BLaER1 (cell line): ENCODE results near the gene CDK7.

Experiments used
- H3K27ac ChIP-seq: shearing (Covaris generic); formaldehyde crosslinking; 2 replicates; pipeline ENCODE4 v1.8.1; 2022
- H3K27me3 ChIP-seq: shearing (Covaris generic); formaldehyde crosslinking; 2 replicates; pipeline ENCODE4 v1.8.1; 2022
- H3K36me3 ChIP-seq: shearing (Covaris generic); formaldehyde crosslinking; 2 replicates; pipeline ENCODE4 v1.8.1; 2022
- H3K4me1 ChIP-seq: shearing (Covaris generic); formaldehyde crosslinking; 2 replicates; pipeline ENCODE4 v1.8.1; 2022
- H3K4me2 ChIP-seq: shearing (Covaris generic); formaldehyde crosslinking; 2 replicates; pipeline ENCODE4 v1.8.1; 2022
- H3K4me3 ChIP-seq: shearing (Covaris generic); formaldehyde crosslinking; 2 replicates; pipeline ENCODE4 v1.8.1; 2022
- H3K9ac ChIP-seq: shearing (Covaris generic); formaldehyde crosslinking; 2 replicates; pipeline ENCODE4 v1.8.1; 2022
- H3K9me3 ChIP-seq: shearing (Covaris generic); formaldehyde crosslinking; 2 replicates; pipeline ENCODE4 v1.8.1; 2022
- H4K20me1 ChIP-seq: shearing (Covaris generic); formaldehyde crosslinking; 2 replicates; pipeline ENCODE4 v1.8.1; 2022
- Cebpa-rat ChIP-seq: shearing (Covaris generic); IDR thresholded peaks from 2 replicates; pipeline ENCODE4 v1.8.1; 2022

The CDK7 gene

DNA sequence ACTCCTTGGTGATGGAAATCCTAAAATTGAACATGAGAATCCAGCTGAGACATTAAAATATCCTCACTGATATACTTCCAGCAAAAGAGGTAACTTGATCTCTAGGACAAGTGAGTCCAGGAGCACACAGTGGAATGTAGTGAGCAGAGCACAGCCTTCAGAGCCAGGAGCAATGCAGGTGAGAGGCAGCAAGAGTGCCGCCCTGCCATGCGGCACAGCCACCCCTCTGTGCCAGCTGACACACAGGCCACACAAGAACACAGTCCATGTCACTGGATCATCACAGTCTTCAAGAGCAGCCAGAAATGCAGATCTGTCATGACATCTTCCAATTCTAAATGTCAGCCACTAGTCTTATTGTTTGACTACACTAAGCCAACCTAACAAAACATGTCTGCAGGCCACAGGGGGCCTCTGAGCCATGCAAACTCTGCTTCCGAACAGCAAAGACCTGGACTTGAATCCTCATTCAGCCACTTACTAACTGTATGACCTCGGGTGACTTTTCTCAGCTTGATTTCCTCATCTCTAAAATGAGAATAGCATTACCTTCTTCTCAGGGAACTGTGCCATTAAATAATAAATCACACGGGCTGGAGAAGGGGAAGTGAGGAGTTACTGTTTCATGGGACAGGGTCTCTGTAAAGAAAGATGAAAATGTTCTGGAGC, 50.9 kb downstream of the CDK7 start:
- no peaks in the 10 kb centered on the region for H3K27me3 ChIP-seq
- H4K20me1 ChIP-seq: no peaks in the 10 kb centered on the region
- H3K4me1 ChIP-seq: no peaks in the 10 kb centered on the region
- H3K4me3 ChIP-seq: no peak overlapping the region
- H3K9me3 ChIP-seq: no peaks in the 10 kb centered on the region
- no peak overlapping the region for H3K27ac ChIP-seq
- no peak for TF ChIP-seq Cebpa-rat
- no peak overlapping the region for H3K4me2 ChIP-seq
- peaks cover 50% of the 10 kb centered on the region for H3K36me3 ChIP-seq
- no peak overlapping the region for H3K9ac ChIP-seq

DNA sequence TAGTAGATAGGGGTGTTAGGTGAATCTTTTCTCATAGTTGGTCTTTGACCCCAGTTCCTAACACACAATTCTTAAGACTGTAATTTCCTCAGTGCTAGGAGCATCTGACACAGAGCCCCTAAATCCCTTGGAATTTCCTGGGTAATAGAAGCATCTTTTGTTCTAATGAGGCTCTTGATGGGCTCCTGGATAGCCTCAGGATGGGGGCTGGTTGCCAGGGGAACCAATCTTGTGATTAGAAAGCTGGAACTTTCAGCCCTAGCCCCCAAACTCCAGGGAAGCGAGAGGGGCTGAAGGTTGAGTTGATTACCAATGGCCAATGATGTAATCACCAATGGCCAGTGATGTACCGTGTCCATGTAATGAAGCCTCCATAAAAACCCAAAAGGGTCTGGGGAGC, 53.4 kb downstream of the CDK7 start:
- no peak overlapping the region for H3K4me3 ChIP-seq
- no peaks in the 10 kb centered on the region for H3K9me3 ChIP-seq
- no peaks in the 10 kb centered on the region for H4K20me1 ChIP-seq
- no peak overlapping the region for H3K4me2 ChIP-seq
- TF ChIP-seq Cebpa-rat: no peak
- no peaks in the 10 kb centered on the region for H3K27me3 ChIP-seq
- H3K9ac ChIP-seq: no peak overlapping the region
- H3K27ac ChIP-seq: no peak overlapping the region
- H3K4me1 ChIP-seq: no peaks in the 10 kb centered on the region
- peaks cover 39% of the 10 kb centered on the region for H3K36me3 ChIP-seq

DNA sequence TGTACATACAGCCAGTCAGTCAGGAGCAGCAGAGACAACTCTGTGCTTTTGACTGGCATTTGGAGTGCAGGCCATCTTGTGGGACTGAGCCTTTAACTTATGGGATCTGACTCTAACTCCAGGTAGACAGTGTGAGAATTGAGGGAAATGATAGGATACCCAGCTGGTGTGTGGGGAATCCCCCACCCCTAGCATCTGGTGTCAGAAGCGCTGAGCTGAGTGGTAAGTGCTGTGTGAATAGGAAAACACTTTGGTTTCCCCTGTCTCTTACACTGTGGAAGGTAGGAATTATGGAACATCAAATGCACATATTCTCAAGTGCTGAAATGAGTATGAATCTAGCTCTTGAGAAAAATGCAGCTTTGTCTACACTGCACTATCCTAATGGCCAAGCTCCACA, 54.0 kb downstream of the CDK7 start:
- Histone ChIP-seq H3K27ac (no peak overlapping the region), H3K27me3 (no peaks in the 10 kb centered on the region), H3K36me3 (peaks cover 37% of the 10 kb centered on the region)

DNA sequence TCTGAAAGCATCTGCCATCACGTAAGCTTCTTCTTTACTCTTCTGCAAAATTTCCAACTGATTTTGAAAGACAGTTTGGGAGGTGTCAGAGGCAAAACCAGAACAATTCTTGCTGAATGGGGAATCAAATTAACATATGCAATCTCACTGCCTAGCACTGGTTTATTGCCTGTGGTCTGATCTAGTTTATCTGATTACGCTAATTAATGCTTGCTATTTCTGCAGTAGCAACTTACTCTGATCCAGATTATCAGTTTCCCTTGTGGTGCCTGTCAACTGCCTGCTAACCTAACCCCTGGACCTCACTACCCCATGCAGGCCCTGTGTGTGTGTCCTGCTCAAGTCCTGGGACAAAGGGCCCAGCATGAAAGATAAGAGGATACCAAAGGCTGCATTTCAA, 57.6 kb downstream of the CDK7 start:
- Histone ChIP-seq H3K36me3 (peaks cover 23% of the 10 kb centered on the region), H4K20me1 (no peaks in the 10 kb centered on the region), H3K9ac (no peak overlapping the region), H3K4me2 (no peak overlapping the region), H3K4me1 (no peaks in the 10 kb centered on the region), H3K4me3 (no peak overlapping the region), H3K9me3 (no peaks in the 10 kb centered on the region), H3K27ac (no peak overlapping the region), H3K27me3 (no peaks in the 10 kb centered on the region)
- TF ChIP-seq Cebpa-rat: no peak

More for the DNA sequence above, 54.0 kb downstream of the CDK7 start:
- H4K20me1 ChIP-seq: no peaks in the 10 kb centered on the region
- H3K9me3 ChIP-seq: no peaks in the 10 kb centered on the region
- no peak overlapping the region for H3K4me2 ChIP-seq
- no peaks in the 10 kb centered on the region for H3K4me1 ChIP-seq
- TF ChIP-seq Cebpa-rat: no peak
- no peak overlapping the region for H3K4me3 ChIP-seq
- H3K9ac ChIP-seq: no peak overlapping the region

DNA sequence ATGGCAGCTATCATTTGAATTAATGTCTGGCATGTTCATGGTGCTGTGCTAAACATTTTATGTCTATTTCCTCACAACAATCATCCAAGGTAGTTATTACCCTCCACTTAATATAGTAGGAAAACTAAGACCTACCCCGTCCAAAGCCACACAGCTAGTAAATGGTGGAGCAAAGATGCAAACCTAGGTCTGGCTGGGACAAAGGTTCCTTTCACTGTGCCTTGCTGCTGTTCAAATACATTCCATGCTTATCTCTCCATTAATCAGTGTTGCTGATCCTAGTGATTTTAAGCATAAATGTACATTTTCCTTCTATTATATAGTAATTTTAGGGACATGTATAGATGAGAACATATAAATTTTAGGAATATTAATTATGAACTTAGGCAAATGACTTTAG, 59.2 kb downstream of the CDK7 start:
- H4K20me1 ChIP-seq: no peaks in the 10 kb centered on the region
- H3K4me3 ChIP-seq: no peak overlapping the region
- no peak overlapping the region for H3K9ac ChIP-seq
- no peak overlapping the region for H3K4me2 ChIP-seq
- no peaks in the 10 kb centered on the region for H3K27me3 ChIP-seq
- peaks cover 21% of the 10 kb centered on the region for H3K36me3 ChIP-seq
- H3K27ac ChIP-seq: no peak overlapping the region
- no peak for TF ChIP-seq Cebpa-rat
- no peaks in the 10 kb centered on the region for H3K9me3 ChIP-seq
- H3K4me1 ChIP-seq: no peaks in the 10 kb centered on the region

DNA sequence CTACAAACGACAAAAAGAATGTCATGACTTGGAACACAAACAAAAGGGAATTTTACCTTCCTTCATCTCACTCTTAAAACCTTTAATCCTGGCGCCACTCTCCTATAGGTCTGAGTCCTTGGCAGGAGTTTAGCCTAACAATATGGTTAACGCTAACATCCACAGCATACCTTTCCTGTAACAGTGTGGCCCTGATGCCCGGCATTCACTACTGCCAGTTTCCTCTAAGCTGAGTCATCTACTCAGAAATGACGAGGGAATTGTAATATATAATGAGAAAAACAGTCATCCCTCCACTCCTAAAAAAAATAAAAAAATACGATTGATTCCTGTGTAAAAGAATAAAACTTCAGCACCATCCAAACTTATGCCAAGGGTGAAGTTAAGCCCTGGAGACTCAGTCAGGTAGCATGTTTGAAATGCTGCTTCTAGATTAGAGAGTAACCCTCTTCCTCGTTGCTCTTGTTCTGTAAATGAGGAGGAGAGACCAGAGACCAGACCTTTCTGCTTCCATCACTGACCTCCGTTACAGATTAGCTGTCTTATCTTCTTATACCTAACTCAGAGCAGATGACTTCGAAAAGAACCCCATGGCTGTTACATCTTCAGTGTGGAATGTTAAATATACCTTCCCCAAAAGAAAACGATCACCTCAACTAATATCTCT, 60.5 kb downstream of the CDK7 start:
- Histone ChIP-seq H3K4me2 (no peak overlapping the region), H3K9ac (no peak overlapping the region), H3K4me1 (no peaks in the 10 kb centered on the region), H3K9me3 (no peaks in the 10 kb centered on the region), H3K27me3 (no peaks in the 10 kb centered on the region), H3K36me3 (peaks cover 27% of the 10 kb centered on the region), H4K20me1 (no peaks in the 10 kb centered on the region), H3K4me3 (no peak overlapping the region), H3K27ac (no peak overlapping the region)
- TF ChIP-seq Cebpa-rat: no peak

DNA sequence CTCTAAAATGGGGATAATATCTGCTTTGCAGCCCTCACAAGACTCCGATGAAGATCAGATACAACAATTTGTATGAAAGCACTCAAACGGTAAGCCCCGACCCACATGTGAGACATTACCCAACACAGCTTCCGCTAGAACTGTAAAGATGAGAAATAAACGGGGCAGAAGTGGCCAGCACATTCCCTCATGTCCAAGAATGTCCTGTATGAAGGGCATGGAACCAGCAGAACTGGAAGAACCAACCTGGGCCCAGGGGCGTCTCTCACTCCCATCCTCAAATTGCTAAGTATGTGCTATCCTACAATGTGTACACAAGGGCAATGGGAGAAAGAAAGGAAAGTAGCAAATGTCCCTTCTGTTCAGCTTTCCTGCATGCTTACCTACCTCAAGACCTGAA, 64.9 kb downstream of the CDK7 start:
- no peaks in the 10 kb centered on the region for H3K9me3 ChIP-seq
- no peak overlapping the region for H3K4me2 ChIP-seq
- no peak overlapping the region for H3K4me3 ChIP-seq
- H3K36me3 ChIP-seq: peaks cover 24% of the 10 kb centered on the region
- no peaks in the 10 kb centered on the region for H3K27me3 ChIP-seq
- no peak for TF ChIP-seq Cebpa-rat
- no peaks in the 10 kb centered on the region for H4K20me1 ChIP-seq
- H3K4me1 ChIP-seq: no peaks in the 10 kb centered on the region
- H3K27ac ChIP-seq: no peak overlapping the region
- no peak overlapping the region for H3K9ac ChIP-seq

DNA sequence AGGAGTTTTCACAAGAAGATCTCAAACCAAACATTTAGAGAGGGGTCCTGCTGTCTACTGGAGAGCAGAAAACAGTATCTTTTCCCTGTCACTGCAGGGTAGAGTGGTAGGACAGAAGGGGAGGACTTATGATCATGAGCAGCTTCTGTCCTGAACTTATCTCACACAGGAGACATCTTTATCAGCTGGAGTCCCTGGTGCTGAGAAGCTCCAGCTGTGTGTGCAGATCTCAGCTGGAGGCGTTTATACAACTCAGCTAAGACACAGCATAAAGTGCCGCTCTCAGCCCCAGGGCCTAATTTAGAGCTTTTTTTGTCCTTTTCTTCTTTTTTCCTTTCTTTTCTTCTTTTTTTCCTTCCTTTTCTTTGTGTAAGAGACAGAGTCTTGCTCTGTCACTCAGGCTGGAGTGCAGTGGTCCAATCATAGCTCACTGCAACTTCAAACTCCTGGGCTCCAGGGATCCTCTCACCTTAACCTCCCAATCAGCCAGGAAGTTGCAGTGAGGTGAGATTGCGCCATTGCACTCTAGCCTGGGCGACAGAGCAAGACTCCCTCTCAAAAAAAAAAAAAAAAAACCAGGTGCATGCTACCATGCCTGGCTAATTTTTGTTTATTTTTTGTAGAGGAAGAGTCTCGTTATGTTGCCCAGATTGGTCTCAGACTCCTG, 66.0 kb downstream of the CDK7 start:
- peaks cover 6% of the 10 kb centered on the region; the same call in 1 of the 2 replicates for H3K9me3 ChIP-seq
- no peak overlapping the region for H3K9ac ChIP-seq
- peaks cover 32% of the 10 kb centered on the region for H3K36me3 ChIP-seq
- no peaks in the 10 kb centered on the region for H4K20me1 ChIP-seq
- no peaks in the 10 kb centered on the region for H3K27me3 ChIP-seq
- no peak overlapping the region for H3K27ac ChIP-seq
- H3K4me2 ChIP-seq: no peak overlapping the region
- H3K4me1 ChIP-seq: no peaks in the 10 kb centered on the region
- no peak for TF ChIP-seq Cebpa-rat
- H3K4me3 ChIP-seq: no peak overlapping the region

DNA sequence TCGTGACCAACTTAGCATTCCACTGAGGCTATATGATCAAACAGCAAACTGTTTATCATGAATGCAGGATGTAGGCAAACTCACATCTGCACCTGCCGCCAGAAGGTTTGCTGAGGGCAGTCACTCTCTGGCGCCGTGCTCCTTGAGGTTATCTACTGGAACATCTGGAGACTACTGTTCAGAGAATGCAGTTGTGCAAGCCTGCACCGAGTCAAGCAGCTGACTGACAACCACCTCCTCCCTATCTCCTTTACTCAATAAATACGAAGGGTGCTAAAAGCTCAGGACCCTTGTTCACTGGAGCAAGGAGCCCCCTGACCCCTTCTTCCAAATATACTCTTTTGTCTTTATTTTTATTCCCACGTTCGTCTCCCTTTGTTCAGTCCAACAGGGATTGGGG, 70.8 kb downstream of the CDK7 start:
- Histone ChIP-seq H3K9ac (no peak overlapping the region), H3K4me2 (no peak overlapping the region), H3K9me3 (peaks cover 27% of the 10 kb centered on the region), H3K36me3 (peaks cover 58% of the 10 kb centered on the region), H3K27me3 (no peaks in the 10 kb centered on the region), H4K20me1 (no peaks in the 10 kb centered on the region), H3K27ac (no peak overlapping the region), H3K4me3 (no peak overlapping the region), H3K4me1 (no peaks in the 10 kb centered on the region)
- TF ChIP-seq Cebpa-rat: no peak

DNA sequence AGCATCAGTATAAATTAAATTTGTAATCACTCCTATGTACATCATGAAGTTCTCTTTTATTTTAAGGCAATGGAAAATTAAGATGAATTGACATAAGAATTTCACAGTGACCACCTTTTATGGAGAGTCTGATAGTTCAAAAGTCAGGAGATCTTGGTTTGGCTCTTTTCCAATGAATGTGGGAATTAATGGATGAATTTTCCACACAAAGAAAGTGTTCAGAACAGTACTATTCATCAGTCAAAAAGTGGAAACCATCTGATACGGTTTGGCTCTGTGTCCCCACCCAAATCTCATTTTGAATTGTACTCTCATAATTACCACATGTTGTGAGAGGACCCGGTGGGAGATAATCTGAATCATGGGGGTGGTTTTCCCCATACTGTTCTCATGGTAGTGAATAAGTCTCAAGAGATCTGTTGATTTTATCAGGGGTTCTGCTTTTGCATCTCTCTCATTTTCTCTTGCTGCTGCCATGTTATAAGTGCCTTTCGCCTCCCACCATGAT, 73.4 kb downstream of the CDK7 start:
- no peaks in the 10 kb centered on the region for H3K4me1 ChIP-seq
- no peak overlapping the region for H3K4me2 ChIP-seq
- TF ChIP-seq Cebpa-rat: no peak
- H3K36me3 ChIP-seq: peaks cover 68% of the 10 kb centered on the region
- no peak overlapping the region for H3K27ac ChIP-seq
- H3K9ac ChIP-seq: no peak overlapping the region
- no peaks in the 10 kb centered on the region for H4K20me1 ChIP-seq
- no peaks in the 10 kb centered on the region for H3K27me3 ChIP-seq
- peaks cover 29% of the 10 kb centered on the region for H3K9me3 ChIP-seq
- H3K4me3 ChIP-seq: no peak overlapping the region
